Activated CD4-positive, alpha-beta memory T cell treated with anti-CD3 and anti-CD28 coated beads, Interleukin-2, amount 10 ng/mL, durations not matched to agents 7 days and 5 days (primary cell): ENCODE measurements around the gene DUXB. TPM values are rescaled to one million over a fixed set of nuclear protein-coding genes. Genes with fewer than 3 reads are reported as not detected.

Experiments
- CTCF ChIA-PET: fragments of 350-600 bp; sonication (Branson Sonifier 250); formaldehyde crosslinking; loops from one replicate; lab custom pipeline; 2021; ENCODE audit warnings: antibody characterized with exemption, inconsistent platforms; lab: Charles Lee
- POLR2A ChIA-PET: fragments of 350-600 bp; sonication (Branson Sonifier 250); formaldehyde crosslinking; loops from one replicate; lab custom pipeline; 2021; ENCODE audit warnings: antibody characterized with exemption; lab: Charles Lee
- DNase-seq: peaks from one replicate; pipeline ENCODE4 v3.0.0-alpha.2; 2020
- H3K27ac Mint-ChIP-seq: one replicate; pipeline ENCODE4 v1.8.0; 2021; ENCODE audit warnings: mild to moderate bottlenecking, mixed read lengths
- H3K27me3 Mint-ChIP-seq: one replicate; pipeline ENCODE4 v1.8.0; 2021; ENCODE audit warnings: mixed read lengths
- H3K36me3 Mint-ChIP-seq: one replicate; pipeline ENCODE4 v1.8.0; 2021; ENCODE audit warnings: low read depth, mixed read lengths
- H3K4me1 Mint-ChIP-seq: one replicate; pipeline ENCODE4 v1.8.0; 2021; ENCODE audit warnings: mixed read lengths
- H3K4me3 Mint-ChIP-seq: one replicate; pipeline ENCODE4 v1.8.0; 2021; ENCODE audit warnings: mild to moderate bottlenecking, mixed read lengths
- H3K9me3 Mint-ChIP-seq: one replicate; pipeline ENCODE4 v1.8.0; 2021; ENCODE audit warnings: mixed read lengths
- total RNA-seq, 2 experiments: library from RNA; stranded (reverse); gene quantifications; one replicate each; pipeline ENCODE4 v1.2.3, GENCODE V29; 2021

Gene DUXB
- total RNA-seq = not detected

GRCh38 chr16:75701361-75701760, at the start of gene DUXB:
DUXB (minus strand) TSS chr16:75701461; CDS start chr16:75701418, 43 bp downstream.
- no peak within 1 kb of the TSS for H3K4me3 Mint-ChIP-seq
- no peaks in the 10 kb centered on the region for H3K9me3 Mint-ChIP-seq
- DNase-seq = no peak
- H3K27ac Mint-ChIP-seq = no peak within 1 kb of the TSS
- H3K36me3 Mint-ChIP-seq = no peaks in the 10 kb centered on the region
- no peaks in the 10 kb centered on the region for H3K27me3 Mint-ChIP-seq
- ChIA-PET CTCF (no interaction called here), POLR2A (no interaction called here)
- H3K4me1 Mint-ChIP-seq = no peaks in the 10 kb centered on the region

GRCh38 chr16:75750528-75750927, 49.3 kb upstream of the DUXB start:
- no peak overlapping the region for H3K4me3 Mint-ChIP-seq
- ChIA-PET CTCF (no interaction called here), POLR2A (no interaction called here)
- no peaks in the 10 kb centered on the region for H3K36me3 Mint-ChIP-seq
- no peak for DNase-seq
- no peaks in the 10 kb centered on the region for H3K4me1 Mint-ChIP-seq
- no peak overlapping the region for H3K27ac Mint-ChIP-seq
- H3K27me3 Mint-ChIP-seq = peaks cover 10% of the 10 kb centered on the region
- no peaks in the 10 kb centered on the region for H3K9me3 Mint-ChIP-seq

- Mint-ChIP-seq H3K4me1 (no peaks in the 10 kb centered on the region), H3K27me3 (peaks cover 13% of the 10 kb centered on the region), H3K9me3 (peaks cover 12% of the 10 kb centered on the region), H3K27ac (no peak overlapping the region), H3K36me3 (peaks cover 3% of the 10 kb centered on the region), H3K4me3 (no peak overlapping the region)
- POLR2A ChIA-PET = no interaction called here
- CTCF ChIA-PET = no interaction called here
- DNase-seq = no peak
These were observed 45.1 kb upstream of the DUXB start for GRCh38 chr16:75746359-75746758.

- Mint-ChIP-seq H3K27ac (no peak overlapping the region), H3K36me3 (peaks cover 3% of the 10 kb centered on the region), H3K27me3 (peaks cover 13% of the 10 kb centered on the region), H3K4me3 (no peak overlapping the region), H3K9me3 (peaks cover 14% of the 10 kb centered on the region), H3K4me1 (no peaks in the 10 kb centered on the region)
- ChIA-PET CTCF (no interaction called here), POLR2A (no interaction called here)
- DNase-seq = no peak
These were observed 44.6 kb upstream of the DUXB start for GRCh38 chr16:75745823-75746222.

GRCh38 chr16:75745242-75745641, 44.0 kb upstream of the DUXB start:
- no peak overlapping the region for H3K4me3 Mint-ChIP-seq
- POLR2A ChIA-PET = no interaction called here
- H3K27ac Mint-ChIP-seq = no peak overlapping the region
- CTCF ChIA-PET = no interaction called here
- no peaks in the 10 kb centered on the region for H3K4me1 Mint-ChIP-seq
- peaks cover 14% of the 10 kb centered on the region for H3K9me3 Mint-ChIP-seq
- DNase-seq = no peak
- peaks cover 13% of the 10 kb centered on the region for H3K27me3 Mint-ChIP-seq
- H3K36me3 Mint-ChIP-seq = peaks cover 3% of the 10 kb centered on the region

- POLR2A ChIA-PET = no interaction called here
- no peak for DNase-seq
- peaks cover 3% of the 10 kb centered on the region for H3K36me3 Mint-ChIP-seq
- H3K4me3 Mint-ChIP-seq = no peak overlapping the region
- peaks cover 14% of the 10 kb centered on the region for H3K9me3 Mint-ChIP-seq
- H3K27ac Mint-ChIP-seq = no peak overlapping the region
- H3K4me1 Mint-ChIP-seq = no peaks in the 10 kb centered on the region
- peaks cover 8% of the 10 kb centered on the region for H3K27me3 Mint-ChIP-seq
- CTCF ChIA-PET = no interaction called here
These were observed 41.3 kb upstream of the DUXB start for GRCh38 chr16:75742424-75743047.

GRCh38 chr16:75733305-75734211, 32.3 kb upstream of the DUXB start:
- no peaks in the 10 kb centered on the region for H3K4me1 Mint-ChIP-seq
- CTCF ChIA-PET = no interaction called here
- peaks cover 2% of the 10 kb centered on the region for H3K27me3 Mint-ChIP-seq
- DNase-seq = no peak
- no peaks in the 10 kb centered on the region for H3K9me3 Mint-ChIP-seq
- POLR2A ChIA-PET = interaction anchor here (1.3 kb wide), 1 partner anchor 30 kb away, joined by 3 read pairs; no protein-coding TSS in a partner anchor
- H3K27ac Mint-ChIP-seq = no peak overlapping the region
- H3K4me3 Mint-ChIP-seq = no peak overlapping the region
- no peaks in the 10 kb centered on the region for H3K36me3 Mint-ChIP-seq

- H3K36me3 Mint-ChIP-seq = no peaks in the 10 kb centered on the region
- H3K9me3 Mint-ChIP-seq = no peaks in the 10 kb centered on the region
- DNase-seq = no peak
- H3K27ac Mint-ChIP-seq = no peak overlapping the region
- ChIA-PET POLR2A (interaction anchor here (1.3 kb wide), 1 partner anchor 31 kb away, joined by 3 read pairs; no protein-coding TSS in a partner anchor), CTCF (interaction anchor here (0.6 kb wide), 1 partner anchor 531 kb away, joined by 3 read pairs; no protein-coding TSS in a partner anchor)
- H3K4me3 Mint-ChIP-seq = no peak overlapping the region
- no peaks in the 10 kb centered on the region for H3K4me1 Mint-ChIP-seq
- H3K27me3 Mint-ChIP-seq = peaks cover 2% of the 10 kb centered on the region
These were observed 31.6 kb upstream of the DUXB start for GRCh38 chr16:75732871-75733270.

- CTCF ChIA-PET = no interaction called here
- H3K4me1 Mint-ChIP-seq = no peaks in the 10 kb centered on the region
- no peaks in the 10 kb centered on the region for H3K9me3 Mint-ChIP-seq
- DNase-seq = no peak
- no peaks in the 10 kb centered on the region for H3K36me3 Mint-ChIP-seq
- no peak overlapping the region for H3K27ac Mint-ChIP-seq
- H3K4me3 Mint-ChIP-seq = no peak overlapping the region
- POLR2A ChIA-PET = no interaction called here
- H3K27me3 Mint-ChIP-seq = peaks cover 2% of the 10 kb centered on the region
These were observed 26.0 kb upstream of the DUXB start for GRCh38 chr16:75727221-75727620.

GRCh38 chr16:75726390-75726789, 25.1 kb upstream of the DUXB start, which contains the start of gene CPHXL:
CPHXL (minus strand) TSS chr16:75726490; CDS start chr16:75726442, 48 bp downstream.
- H3K36me3 Mint-ChIP-seq = no peaks in the 10 kb centered on the region
- ChIA-PET CTCF (no interaction called here), POLR2A (no interaction called here)
- H3K27ac Mint-ChIP-seq = no peak within 1 kb of the TSS
- no peak within 1 kb of the TSS for H3K4me3 Mint-ChIP-seq
- no peaks in the 10 kb centered on the region for H3K9me3 Mint-ChIP-seq
- peaks cover 2% of the 10 kb centered on the region for H3K27me3 Mint-ChIP-seq
- no peak for DNase-seq
- no peaks in the 10 kb centered on the region for H3K4me1 Mint-ChIP-seq

- peaks cover 3% of the 10 kb centered on the region for H3K9me3 Mint-ChIP-seq
- H3K4me3 Mint-ChIP-seq = no peak overlapping the region
- POLR2A ChIA-PET = no interaction called here
- H3K4me1 Mint-ChIP-seq = no peaks in the 10 kb centered on the region
- CTCF ChIA-PET = no interaction called here
- H3K27ac Mint-ChIP-seq = no peak overlapping the region
- no peaks in the 10 kb centered on the region for H3K27me3 Mint-ChIP-seq
- DNase-seq = no peak
- H3K36me3 Mint-ChIP-seq = no peaks in the 10 kb centered on the region
These were observed 17.2 kb upstream of the DUXB start for GRCh38 chr16:75718452-75718851.

- Mint-ChIP-seq H3K27ac (no peak overlapping the region), H3K9me3 (peaks cover 15% of the 10 kb centered on the region), H3K4me3 (no peak overlapping the region), H3K36me3 (no peaks in the 10 kb centered on the region), H3K4me1 (no peaks in the 10 kb centered on the region), H3K27me3 (peaks cover 2% of the 10 kb centered on the region)
- CTCF ChIA-PET = no interaction called here
- no peak for DNase-seq
- POLR2A ChIA-PET = no interaction called here
These were observed 13.4 kb upstream of the DUXB start for GRCh38 chr16:75714661-75715060.

GRCh38 chr16:75710344-75710743, 9.1 kb upstream of the DUXB start:
- POLR2A ChIA-PET = no interaction called here
- Mint-ChIP-seq H3K4me3 (no peak overlapping the region), H3K9me3 (peaks cover 11% of the 10 kb centered on the region), H3K36me3 (no peaks in the 10 kb centered on the region), H3K27me3 (peaks cover 2% of the 10 kb centered on the region), H3K27ac (no peak overlapping the region), H3K4me1 (no peaks in the 10 kb centered on the region)
- CTCF ChIA-PET = no interaction called here
- no peak for DNase-seq
